Thyroid gland (tissue), 4 donors: ENCODE measurements around the gene SPTA1. TPM values are rescaled to one million over a fixed set of nuclear protein-coding genes. Genes with fewer than 3 reads are reported as not detected.

Experiments
- DNase-seq, 2 donors: peaks; one replicate each; pipeline ENCODE4 v3.0.0-alpha.2; 2019
- H3K27ac ChIP-seq, 3 donors: fragments of 200-600 bp; sonication (generic); 1 replicate in 2 of 3; 2 replicates in 1 of 3; pipeline ENCODE4 v1.5.1; 2016 to 2019; ENCODE audit warnings: mild to moderate bottlenecking in 1 of 3, moderate library complexity in 1 of 3
- H3K27me3 ChIP-seq: fragments of 200-600 bp; sonication (generic); one replicate; pipeline ENCODE4 v1.5.1; 2019
- H3K36me3 ChIP-seq, 2 donors: fragments of 200-600 bp; sonication (generic); one replicate each; pipeline ENCODE4 v1.5.1; 2016 to 2019
- H3K4me1 ChIP-seq, 2 donors: fragments of 200-600 bp; sonication (generic); one replicate each; pipeline ENCODE4 v1.5.1; 2017 to 2019
- H3K4me3 ChIP-seq, 3 donors: fragments of 200-600 bp; sonication (generic); replicated peaks in 1 of 3; 1 replicate in 2 of 3; 2 replicates in 1 of 3; pipeline ENCODE4 v1.5.1; 2016; ENCODE audit warnings: mild to moderate bottlenecking in 1 of 3
- H3K9me3 ChIP-seq: fragments of 200-600 bp; sonication (generic); one replicate; pipeline ENCODE4 v1.5.1; 2017
- POLR2A ChIP-seq, 2 donors: fragments of 450-650 bp; IDR thresholded peaks; one replicate each; pipeline ENCODE4 v1.6.1; 2017; ENCODE audit warnings: antibody characterized with exemption in 2 of 2, mild to moderate bottlenecking in 2 of 2, moderate library complexity in 1 of 2
- WGBS, 2 donors: methylation state at CpG; one replicate each; pipeline ENCODE4 v1.1.5; 2017; 5-methylcytosine and 5-hydroxymethylcytosine counted together
- intact Hi-C: fragments of 100-400 bp; cut with DNase I; formaldehyde crosslinking; loops from one replicate; pipeline ENCODE4 v1.15.1; 2023
- total RNA-seq, 4 donors: library from RNA; depleted of rRNA; stranded (reverse); fragments of >200 nt; gene quantifications; one replicate each; pipeline ENCODE4 v1.2.3, GENCODE V29; 2016
- TF ChIP-seq, protein P1 (sequence below), 6 experiments: fragments of 200-600 bp in 3 of 6; fragments of 450-650 bp in 3 of 6; sonication (generic) in 3 of 6; IDR thresholded peaks; one replicate each; pipeline ENCODE4 v1.5.1; 2016 to 2019; ENCODE audit warnings: antibody characterized with exemption in 6 of 6, mild to moderate bottlenecking in 2 of 6, inconsistent platforms in 1 of 6, moderate library complexity in 1 of 6

The SPTA1 gene
- total RNA-seq, 4 donors from 2014 or later, result 0.10 to 0.11 TPM; not detected in 2

DNA sequence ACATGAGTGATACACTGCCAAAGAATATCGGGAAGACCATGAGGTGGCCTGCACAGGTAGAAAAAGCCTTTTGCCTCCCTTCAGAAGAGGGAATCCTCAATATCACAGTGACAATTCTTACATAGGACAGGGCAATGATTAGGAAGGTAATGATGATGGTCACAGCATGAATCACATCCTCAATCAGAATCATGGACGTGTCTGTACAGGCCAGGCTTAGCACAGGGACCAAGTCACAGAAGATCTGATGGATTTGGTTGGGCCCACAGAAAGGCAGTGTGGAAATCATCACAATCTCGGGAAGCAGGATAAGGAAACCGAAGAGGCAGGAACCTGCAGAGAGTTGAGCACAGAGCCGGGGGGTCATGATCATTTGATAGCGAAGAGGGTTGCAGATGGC, 30.8 kb upstream of the SPTA1 start:
- WGBS, 2 donors, result 78 to 95% methylated on average over 6 of the region's 6 CpGs

DNA sequence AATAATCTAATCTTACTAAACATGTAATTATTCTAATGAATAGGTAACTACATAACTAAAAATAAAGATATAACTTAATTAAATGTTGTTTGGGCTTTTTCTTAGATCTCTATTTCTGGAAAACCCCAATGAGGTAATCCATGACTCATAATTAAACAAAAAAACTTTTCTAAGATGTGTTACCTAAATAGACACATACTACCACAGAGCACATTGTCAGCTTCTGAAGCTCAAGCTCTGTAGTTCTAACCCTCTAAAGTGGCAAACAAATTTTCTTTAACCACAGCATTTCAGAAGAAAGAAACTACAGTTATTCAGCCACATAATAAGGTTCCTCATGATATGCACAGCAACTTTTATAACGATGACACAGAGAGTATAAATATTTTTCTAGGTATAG, 29.8 kb upstream of the SPTA1 start:
- intact Hi-C loops, result no loop called here
- Histone ChIP-seq H3K27me3 (no peaks in the 10 kb centered on the region), H3K27ac (no peak overlapping the region), H3K36me3 (no peaks in the 10 kb centered on the region), H3K4me1 (no peaks in the 10 kb centered on the region), H3K4me3 (no peak overlapping the region), H3K9me3 (no peaks in the 10 kb centered on the region)
- 82 to 94% methylated on average over 1 of the region's 1 CpG for WGBS, 2 donors
- TF ChIP-seq, protein P1, sequence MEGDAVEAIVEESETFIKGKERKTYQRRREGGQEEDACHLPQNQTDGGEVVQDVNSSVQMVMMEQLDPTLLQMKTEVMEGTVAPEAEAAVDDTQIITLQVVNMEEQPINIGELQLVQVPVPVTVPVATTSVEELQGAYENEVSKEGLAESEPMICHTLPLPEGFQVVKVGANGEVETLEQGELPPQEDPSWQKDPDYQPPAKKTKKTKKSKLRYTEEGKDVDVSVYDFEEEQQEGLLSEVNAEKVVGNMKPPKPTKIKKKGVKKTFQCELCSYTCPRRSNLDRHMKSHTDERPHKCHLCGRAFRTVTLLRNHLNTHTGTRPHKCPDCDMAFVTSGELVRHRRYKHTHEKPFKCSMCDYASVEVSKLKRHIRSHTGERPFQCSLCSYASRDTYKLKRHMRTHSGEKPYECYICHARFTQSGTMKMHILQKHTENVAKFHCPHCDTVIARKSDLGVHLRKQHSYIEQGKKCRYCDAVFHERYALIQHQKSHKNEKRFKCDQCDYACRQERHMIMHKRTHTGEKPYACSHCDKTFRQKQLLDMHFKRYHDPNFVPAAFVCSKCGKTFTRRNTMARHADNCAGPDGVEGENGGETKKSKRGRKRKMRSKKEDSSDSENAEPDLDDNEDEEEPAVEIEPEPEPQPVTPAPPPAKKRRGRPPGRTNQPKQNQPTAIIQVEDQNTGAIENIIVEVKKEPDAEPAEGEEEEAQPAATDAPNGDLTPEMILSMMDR (IDR thresholded peaks at IDR 0.05), result no peak
- no peak for TF ChIP-seq POLR2A (IDR thresholded peaks at IDR 0.05)
- DNase-seq, result no peak

More for the DNA sequence above, 30.8 kb upstream of the SPTA1 start:
- TF ChIP-seq POLR2A (IDR thresholded peaks at IDR 0.05), result no peak
- TF ChIP-seq, protein P1 (IDR thresholded peaks at IDR 0.05), result no peak
- H3K4me3 ChIP-seq, result no peak overlapping the region
- no peaks in the 10 kb centered on the region for H3K9me3 ChIP-seq
- intact Hi-C loops, result no loop called here
- no peaks in the 10 kb centered on the region for H3K27me3 ChIP-seq
- H3K4me1 ChIP-seq, result no peaks in the 10 kb centered on the region
- H3K27ac ChIP-seq, result no peak overlapping the region
- DNase-seq, result no peak
- H3K36me3 ChIP-seq, result no peaks in the 10 kb centered on the region

DNA sequence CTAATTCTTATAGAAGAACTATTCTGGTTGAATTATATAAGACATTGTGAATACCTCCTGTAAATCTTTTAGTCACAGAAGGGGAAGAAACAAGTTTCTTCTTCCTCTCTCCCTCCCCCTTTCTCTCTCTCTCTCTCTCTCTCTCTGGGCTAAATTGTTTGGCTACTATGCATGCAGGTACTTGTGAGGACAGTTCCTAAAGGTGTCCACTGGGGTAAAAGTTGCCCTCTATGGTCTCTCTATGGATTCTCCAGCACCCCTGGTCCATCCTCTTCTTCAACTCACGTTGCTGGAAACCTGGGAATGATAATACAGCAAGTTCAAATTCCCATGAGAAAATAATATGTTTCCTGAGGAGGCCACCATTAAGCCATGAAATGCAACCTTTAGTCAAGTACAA, 28.2 kb upstream of the SPTA1 start:
- H3K9me3 ChIP-seq, result no peaks in the 10 kb centered on the region
- no peak for TF ChIP-seq POLR2A (IDR thresholded peaks at IDR 0.05)
- TF ChIP-seq, protein P1 (IDR thresholded peaks at IDR 0.05), result no peak
- 43 to 53% methylated on average over 1 of the region's 1 CpG for WGBS, 2 donors

DNA sequence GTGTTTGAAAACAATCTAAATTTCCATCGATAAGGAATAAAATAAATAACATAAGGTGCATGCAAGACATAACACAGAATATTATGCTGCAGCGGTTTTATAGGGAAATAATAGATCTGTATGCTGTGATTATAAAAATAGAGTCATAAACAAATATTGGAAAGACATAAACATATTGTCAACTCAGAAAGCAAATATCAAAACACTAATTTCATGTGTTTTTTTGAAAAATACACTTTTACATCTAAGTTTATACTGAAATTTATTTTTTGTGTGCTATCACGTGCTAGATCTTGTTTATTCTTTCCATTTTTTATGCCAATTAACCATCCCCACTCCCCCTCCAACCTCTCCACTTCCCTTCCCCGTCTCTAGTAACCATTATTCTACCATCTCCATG, 24.6 kb upstream of the SPTA1 start:
- 67 to 73% methylated on average over 4 of the region's 4 CpGs for WGBS, 2 donors
- no peaks in the 10 kb centered on the region for H3K36me3 ChIP-seq
- no peak for DNase-seq
- H3K4me1 ChIP-seq, result no peaks in the 10 kb centered on the region
- no peaks in the 10 kb centered on the region for H3K27me3 ChIP-seq
- no peak for TF ChIP-seq POLR2A (IDR thresholded peaks at IDR 0.05)
- TF ChIP-seq, protein P1 (IDR thresholded peaks at IDR 0.05), result no peak
- no peaks in the 10 kb centered on the region for H3K9me3 ChIP-seq
- no peak overlapping the region for H3K4me3 ChIP-seq
- intact Hi-C loops, result no loop called here
- no peak overlapping the region for H3K27ac ChIP-seq

More for the DNA sequence above, 28.2 kb upstream of the SPTA1 start:
- Histone ChIP-seq H3K4me1 (no peaks in the 10 kb centered on the region), H3K27me3 (no peaks in the 10 kb centered on the region), H3K27ac (no peak overlapping the region), H3K36me3 (no peaks in the 10 kb centered on the region), H3K4me3 (no peak overlapping the region)
- intact Hi-C loops, result no loop called here
- DNase-seq, result no peak

DNA sequence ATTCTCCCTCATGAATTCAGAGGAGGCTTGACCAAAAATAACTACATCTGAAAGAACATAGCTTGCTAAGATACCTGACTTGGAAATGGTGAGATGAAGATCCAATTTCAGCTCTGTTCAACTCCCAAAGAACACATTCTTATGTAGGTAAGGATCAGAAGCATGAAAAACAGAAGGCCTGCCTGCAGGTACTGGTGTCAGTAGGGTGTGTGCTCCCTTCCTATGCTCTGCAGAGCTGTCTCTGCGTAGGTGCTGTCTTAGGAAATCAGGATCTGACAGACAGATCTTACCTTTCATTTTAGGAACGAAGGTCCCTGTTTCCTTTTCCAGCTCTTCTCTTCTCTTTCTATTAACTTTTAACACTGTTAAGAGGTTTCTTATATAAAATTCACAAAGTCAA, 19.6 kb upstream of the SPTA1 start:
- H3K4me3 ChIP-seq, result no peak overlapping the region
- WGBS, 2 donors, result 75 to 80% methylated on average over 2 of the region's 2 CpGs
- no peaks in the 10 kb centered on the region for H3K27me3 ChIP-seq
- no peak overlapping the region for H3K27ac ChIP-seq
- intact Hi-C loops, result no loop called here
- H3K36me3 ChIP-seq, result no peaks in the 10 kb centered on the region
- H3K4me1 ChIP-seq, result no peaks in the 10 kb centered on the region
- no peak for DNase-seq
- no peaks in the 10 kb centered on the region for H3K9me3 ChIP-seq
- TF ChIP-seq, protein P1 (IDR thresholded peaks at IDR 0.05), result no peak
- TF ChIP-seq POLR2A (IDR thresholded peaks at IDR 0.05), result no peak
